Measurements from ENCODE around the gene HCFC1.

HCFC1 gene

GRCh38 chrX:153921511-153922446 lies 49.8 kb downstream of the HCFC1 start:
- DNase-seq = no peak

GRCh38 chrX:153921070-153921469 lies 50.5 kb downstream of the HCFC1 start:
- DNase-seq = no peak

DNA sequence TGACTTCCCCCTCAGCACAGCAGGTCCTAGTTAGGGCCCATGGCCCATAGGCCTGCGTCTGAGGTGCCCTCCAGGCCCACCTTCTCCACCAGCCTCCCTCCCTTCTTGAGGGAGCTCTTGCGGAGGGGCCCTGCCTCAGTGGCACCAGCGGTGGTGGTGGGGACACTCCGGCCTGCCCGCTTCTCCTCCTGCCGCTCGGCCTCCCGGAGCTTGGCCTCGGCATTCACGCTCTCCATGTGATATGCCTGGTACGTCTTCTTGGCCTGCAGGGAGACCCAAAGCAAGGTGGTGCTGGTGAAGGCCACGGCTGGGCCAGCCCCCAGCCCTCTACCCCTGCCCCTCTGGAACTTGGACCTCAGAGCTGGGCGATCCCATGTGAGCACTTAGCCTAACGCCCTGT lies 51.1 kb downstream of the HCFC1 start:
- no peak for DNase-seq

DNA sequence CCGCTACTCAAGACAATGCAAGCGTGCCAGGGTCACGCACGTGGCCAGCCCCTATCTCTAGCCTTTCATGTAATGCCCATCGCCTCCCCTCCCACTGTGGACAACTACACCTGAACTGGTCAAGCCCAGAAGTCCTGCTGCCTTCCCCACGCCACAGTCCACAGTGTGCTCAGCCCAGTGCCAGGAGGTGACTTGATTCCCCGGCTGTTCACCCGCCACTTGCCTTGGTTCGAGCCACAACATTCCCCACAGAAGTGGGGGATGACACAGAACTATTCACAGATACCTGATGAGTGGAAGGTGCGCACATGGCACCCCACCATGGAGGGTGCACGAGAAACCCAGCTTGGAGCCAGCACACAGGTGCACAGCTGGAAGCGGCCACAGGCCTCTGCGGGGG lies 52.3 kb downstream of the HCFC1 start:
- DNase-seq = no peak

DNA sequence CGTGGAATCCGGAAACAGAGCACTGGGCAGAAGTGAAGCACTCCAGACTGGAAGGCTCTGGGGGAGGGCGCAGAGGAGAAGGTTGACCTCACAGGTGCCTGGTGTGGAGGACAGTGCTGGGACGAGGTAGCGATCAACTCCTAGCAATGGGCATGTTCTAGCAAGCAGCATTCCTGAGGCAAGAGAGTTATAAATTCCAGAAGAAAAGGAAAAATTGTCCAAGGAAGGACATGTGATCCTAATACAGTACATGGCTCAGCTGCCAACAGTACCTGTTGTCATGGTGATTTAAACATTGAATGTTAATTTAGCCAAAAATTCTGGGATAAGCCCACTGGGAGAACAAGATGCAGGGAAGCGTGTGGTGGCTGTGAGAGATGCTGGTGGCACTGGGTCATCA lies 53.7 kb downstream of the HCFC1 start:
- DNase-seq = no peak

GRCh38 chrX:153913701-153914100 lies 57.9 kb downstream of the HCFC1 start:
- DNase-seq = no peak

DNA sequence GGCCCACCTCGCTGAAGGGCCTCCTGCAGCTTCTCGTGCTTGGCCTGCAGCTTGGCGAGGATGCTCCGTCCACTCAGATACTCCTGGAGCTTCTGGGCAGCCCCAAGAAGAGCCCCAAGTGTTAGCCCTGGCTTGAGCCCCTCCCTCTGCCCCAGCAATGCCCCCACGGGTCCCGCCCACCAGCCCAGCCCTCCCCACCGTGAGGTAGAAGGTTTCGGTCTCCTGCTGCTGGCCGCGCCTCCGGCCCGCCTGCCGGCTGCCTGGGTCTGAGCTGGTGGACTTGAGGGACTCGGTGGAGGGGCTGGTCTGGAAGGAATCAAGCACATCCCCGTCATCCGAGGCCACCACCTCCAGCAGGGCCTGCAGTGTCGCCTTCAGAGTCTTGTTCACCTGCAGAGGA lies 58.4 kb downstream of the HCFC1 start:
- DNase-seq = no peak

- DNase-seq = no peak
Observed at GRCh38 chrX:153911798-153912197, 59.8 kb downstream of the HCFC1 start.

DNA sequence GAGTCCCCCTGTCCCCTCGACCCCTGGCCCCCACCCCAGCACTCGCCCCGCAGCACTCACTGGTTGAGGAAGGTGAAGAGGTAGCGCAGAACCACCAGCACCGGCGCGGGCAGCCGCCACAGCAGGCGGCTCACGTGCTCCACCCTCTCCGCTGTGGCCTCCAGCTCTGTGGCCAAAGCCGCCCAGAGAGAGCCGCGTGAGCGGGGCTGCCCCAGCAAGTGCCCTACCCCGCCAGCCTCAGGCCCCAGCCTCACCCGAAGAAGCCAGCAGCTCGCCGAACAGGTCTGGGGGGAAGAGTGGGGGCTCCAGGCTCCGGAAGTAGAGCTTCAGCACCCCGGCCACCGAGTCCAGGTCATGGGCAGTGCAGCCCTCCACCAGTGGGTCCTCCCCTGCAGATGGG lies 61.2 kb downstream of the HCFC1 start:
- DNase-seq = no peak

DNA sequence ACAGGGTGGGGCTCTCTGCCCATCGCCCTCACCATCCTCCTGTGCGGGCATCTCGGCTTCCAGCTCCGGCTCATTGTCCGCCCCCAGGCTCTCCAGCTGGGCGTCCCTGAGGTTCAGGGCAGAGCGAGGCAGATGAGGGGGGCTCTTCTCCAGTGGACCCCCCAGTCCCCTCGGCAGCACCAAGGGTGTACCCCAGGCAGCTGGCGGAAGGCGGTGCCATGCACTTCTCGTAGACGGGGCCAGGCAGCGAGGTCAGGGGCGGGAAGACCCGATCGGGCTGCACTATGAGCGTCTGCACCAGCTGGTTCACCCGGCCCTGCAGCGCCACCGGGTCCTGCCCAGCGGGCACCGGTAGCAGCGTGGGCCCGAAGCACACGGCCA lies 61.6 kb downstream of the HCFC1 start:
- DNase-seq = no peak

DNA sequence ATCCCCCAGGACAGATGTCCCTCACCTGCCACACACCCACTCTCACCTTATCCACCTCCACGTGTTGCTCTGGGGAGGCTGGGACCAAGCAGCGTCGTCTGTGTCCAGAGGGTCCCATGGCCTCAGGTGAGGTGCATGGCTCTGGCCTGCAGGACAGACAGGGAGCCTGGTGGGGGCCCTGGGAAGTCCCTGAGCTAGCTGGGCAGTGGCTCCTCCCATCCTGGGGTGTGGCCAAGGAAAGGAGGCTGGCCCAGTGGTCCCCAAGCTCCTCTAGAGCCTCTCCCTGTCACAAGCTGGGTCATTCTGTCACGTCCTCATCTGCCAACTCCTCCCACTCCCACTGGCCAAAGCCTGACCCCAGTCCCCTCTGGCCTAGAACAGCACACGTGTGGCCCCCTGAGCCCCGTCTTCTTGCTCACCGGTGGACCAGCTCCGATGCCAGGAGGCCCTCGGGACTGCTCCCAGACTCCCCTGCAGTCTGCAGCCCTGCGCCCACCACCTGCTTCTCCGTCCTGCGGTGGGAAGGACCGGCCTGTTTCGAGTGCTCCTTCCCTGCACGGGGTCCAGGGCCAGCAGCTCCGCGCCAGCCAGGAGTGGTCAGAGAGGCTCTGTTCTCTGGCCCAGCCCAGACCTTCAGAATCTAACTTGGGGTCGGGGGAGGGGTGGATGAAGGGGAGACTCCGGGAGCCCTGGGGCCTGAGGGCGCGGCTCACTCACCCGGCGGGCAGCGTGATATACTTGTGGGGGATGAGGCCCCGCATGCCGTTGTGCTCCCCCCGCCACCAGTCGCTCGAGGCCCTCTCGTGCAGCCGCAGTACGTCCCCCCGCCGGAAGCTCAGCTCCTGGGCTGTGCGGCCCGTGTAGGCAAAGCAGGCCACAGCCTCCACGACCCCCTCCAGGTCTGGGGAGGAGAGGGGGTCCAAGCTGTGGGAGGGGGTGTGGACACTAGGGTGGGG lies 62.3 kb downstream of the HCFC1 start:
- DNase-seq = no peak

- DNase-seq = no peak
Observed at GRCh38 chrX:153908219-153908860, 63.3 kb downstream of the HCFC1 start.

GRCh38 chrX:153907456-153907855 lies 64.2 kb downstream of the HCFC1 start:
- DNase-seq = no peak

DNA sequence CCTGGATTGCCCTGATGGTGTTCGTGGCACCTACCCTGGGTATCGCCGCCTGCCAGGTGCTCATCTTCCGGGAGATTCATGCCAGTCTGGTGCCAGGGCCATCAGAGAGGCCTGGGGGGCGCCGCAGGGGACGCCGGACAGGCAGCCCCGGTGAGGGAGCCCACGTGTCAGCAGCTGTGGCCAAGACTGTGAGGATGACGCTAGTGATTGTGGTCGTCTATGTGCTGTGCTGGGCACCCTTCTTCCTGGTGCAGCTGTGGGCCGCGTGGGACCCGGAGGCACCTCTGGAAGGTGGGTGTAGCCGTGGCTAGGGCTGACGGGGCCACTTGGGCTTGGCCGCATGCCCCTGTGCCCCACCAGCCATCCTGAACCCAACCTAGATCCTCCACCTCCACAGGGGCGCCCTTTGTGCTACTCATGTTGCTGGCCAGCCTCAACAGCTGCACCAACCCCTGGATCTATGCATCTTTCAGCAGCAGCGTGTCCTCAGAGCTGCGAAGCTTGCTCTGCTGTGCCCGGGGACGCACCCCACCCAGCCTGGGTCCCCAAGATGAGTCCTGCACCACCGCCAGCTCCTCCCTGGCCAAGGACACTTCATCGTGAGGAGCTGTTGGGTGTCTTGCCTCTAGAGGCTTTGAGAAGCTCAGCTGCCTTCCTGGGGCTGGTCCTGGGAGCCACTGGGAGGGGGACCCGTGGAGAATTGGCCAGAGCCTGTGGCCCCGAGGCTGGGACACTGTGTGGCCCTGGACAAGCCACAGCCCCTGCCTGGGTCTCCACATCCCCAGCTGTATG lies 65.3 kb downstream of the HCFC1 start:
- no peak for DNase-seq

DNA sequence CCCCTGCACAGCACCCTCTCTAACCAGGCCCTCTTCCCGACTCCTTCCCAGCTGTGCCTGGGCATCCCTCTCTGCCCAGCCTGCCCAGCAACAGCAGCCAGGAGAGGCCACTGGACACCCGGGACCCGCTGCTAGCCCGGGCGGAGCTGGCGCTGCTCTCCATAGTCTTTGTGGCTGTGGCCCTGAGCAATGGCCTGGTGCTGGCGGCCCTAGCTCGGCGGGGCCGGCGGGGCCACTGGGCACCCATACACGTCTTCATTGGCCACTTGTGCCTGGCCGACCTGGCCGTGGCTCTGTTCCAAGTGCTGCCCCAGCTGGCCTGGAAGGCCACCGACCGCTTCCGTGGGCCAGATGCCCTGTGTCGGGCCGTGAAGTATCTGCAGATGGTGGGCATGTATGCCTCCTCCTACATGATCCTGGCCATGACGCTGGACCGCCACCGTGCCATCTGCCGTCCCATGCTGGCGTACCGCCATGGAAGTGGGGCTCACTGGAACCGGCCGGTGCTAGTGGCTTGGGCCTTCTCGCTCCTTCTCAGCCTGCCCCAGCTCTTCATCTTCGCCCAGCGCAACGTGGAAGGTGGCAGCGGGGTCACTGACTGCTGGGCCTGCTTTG lies 66.0 kb downstream of the HCFC1 start:
- DNase-seq = no peak

- no peak for DNase-seq
Observed at GRCh38 chrX:153903991-153904957, 67.3 kb downstream of the HCFC1 start, which contains the start of gene AVPR2. Gene AVPR2, plus strand, starts transcription at chrX:153904673. Its CDS starts 473 bp downstream, at chrX:153905146.

- no peak for DNase-seq
Observed at GRCh38 chrX:153903238-153903980, 68.2 kb downstream of the HCFC1 start.

DNA sequence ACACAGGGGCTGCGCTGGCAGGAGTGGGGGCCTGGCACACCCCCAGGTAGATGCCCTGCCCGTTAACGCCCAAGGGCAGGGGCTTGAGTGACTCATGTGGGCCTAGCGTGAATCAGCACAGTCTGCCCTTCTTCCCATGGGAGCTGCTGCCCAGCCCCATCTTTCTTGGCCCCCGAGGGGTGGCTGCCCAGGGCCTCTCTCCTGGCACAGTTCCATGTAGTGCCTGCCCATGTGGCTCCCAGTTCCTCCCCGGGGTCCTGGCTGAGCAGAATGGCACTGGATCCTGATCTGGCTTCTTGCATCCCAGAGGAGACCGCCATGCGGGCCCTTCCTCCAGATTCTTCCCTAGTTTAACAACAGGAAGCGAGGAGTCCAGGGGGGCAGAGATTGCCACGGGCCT lies 69.2 kb downstream of the HCFC1 start:
- DNase-seq = peak; percentile 54

DNA sequence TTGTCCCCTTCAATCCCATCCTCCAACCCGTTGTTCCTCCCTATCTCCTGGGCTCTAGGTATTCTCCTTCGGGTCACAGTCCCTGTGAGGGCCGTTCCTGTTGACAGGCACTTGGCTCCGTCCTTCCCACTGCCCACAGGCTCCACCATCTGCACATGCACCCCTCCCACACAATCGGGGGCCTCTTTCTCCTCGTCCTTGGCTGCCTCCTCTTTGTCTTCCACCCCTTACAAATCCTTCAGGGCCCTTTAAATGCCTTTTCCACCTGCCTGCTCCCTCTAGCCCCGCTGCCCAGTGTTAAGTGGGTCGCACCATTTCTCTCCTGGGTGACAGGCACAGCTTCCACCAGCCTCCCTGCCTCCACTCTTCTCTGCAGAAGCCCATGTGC lies 69.9 kb downstream of the HCFC1 start:
- no peak for DNase-seq
